Measurements from ENCODE around the gene E2F4. TPM values are rescaled to one million over a fixed set of nuclear protein-coding genes. Genes with fewer than 3 reads are reported as not detected.

The E2F4 gene
- total and polyA plus RNA-seq, 8 donors, result 32.8 to 304 (median 42.1) TPM

GRCh38 chr16:67148656-67149275 lies 43.2 kb upstream of the E2F4 start:
- H3K27me3 ChIP-seq, result peaks cover 0 to 22% (median 0%) of the 10 kb centered on the region in 3 donors
- peaks cover 8 to 28% (median 25%) of the 10 kb centered on the region in 4 donors for H3K4me1 ChIP-seq
- intact Hi-C loops (cut with DNase I; ENCODE audit: low total_unique reads), result no loop called here
- DNase-seq, result peak in 1 of 2 donors; percentile 12
- H3K36me3 ChIP-seq, result peaks cover 33 to 59% (median 54%) of the 10 kb centered on the region in 4 donors
- no peak overlapping the region for H3K4me3 ChIP-seq
- no peak overlapping the region for H3K27ac ChIP-seq
- WGBS, 5 donors, result 87 to 95% (median 89%) methylated on average over 8 to 11 of the region's 11 CpGs
- TF ChIP-seq, protein P1, sequence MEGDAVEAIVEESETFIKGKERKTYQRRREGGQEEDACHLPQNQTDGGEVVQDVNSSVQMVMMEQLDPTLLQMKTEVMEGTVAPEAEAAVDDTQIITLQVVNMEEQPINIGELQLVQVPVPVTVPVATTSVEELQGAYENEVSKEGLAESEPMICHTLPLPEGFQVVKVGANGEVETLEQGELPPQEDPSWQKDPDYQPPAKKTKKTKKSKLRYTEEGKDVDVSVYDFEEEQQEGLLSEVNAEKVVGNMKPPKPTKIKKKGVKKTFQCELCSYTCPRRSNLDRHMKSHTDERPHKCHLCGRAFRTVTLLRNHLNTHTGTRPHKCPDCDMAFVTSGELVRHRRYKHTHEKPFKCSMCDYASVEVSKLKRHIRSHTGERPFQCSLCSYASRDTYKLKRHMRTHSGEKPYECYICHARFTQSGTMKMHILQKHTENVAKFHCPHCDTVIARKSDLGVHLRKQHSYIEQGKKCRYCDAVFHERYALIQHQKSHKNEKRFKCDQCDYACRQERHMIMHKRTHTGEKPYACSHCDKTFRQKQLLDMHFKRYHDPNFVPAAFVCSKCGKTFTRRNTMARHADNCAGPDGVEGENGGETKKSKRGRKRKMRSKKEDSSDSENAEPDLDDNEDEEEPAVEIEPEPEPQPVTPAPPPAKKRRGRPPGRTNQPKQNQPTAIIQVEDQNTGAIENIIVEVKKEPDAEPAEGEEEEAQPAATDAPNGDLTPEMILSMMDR (IDR thresholded peaks at IDR 0.05), result no peak
- TF ChIP-seq POLR2AphosphoS5 (IDR thresholded peaks at IDR 0.05) (no peak), POLR2A (IDR thresholded peaks at IDR 0.05) (no peak), EP300 (IDR thresholded peaks at IDR 0.05) (no peak)
- H3K9me3 ChIP-seq, result no peaks in the 10 kb centered on the region

DNA sequence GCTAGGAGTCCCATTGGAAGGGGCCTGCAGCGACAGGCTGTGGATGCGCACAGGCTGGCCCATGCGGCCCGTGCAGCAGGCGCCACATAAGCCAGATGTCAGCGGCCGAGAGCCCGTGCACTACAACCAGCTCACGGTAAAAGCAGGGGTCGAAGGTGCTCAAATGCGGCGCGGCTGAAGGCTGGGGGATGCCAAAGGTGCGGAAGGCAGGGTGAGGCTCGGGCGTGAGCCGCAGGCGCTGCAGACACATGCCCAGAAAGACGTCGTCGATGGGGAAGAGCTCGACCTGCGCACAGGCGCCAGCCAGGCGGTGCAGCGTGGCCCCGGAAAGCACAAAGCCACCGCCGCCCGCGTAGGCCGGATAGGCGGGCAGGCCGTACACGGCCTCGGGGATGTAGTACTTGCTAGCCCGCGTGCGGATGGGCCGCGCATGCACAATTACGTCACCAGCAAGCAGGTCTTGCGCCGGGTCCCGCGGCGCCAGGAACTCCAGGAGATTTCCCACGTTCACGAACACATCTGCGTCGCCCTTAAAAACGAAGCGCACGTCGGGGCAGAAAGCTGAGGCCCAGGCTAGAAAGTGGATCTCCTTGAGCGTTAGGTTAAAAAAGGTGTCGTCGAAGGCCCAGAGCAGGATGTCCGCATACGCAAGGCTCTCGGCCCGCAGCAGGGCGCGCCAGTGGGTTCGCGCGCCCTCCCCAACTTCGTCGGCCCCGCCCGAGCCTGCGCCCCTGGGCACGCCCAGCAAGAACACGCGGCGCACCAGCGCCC lies 42.5 kb upstream of the E2F4 start:
- TF ChIP-seq POLR2AphosphoS5 (IDR thresholded peaks at IDR 0.05), result no peak
- TF ChIP-seq, protein P1 (IDR thresholded peaks at IDR 0.05), result no peak
- no peak for TF ChIP-seq POLR2A (IDR thresholded peaks at IDR 0.05)
- no peak for TF ChIP-seq EP300 (IDR thresholded peaks at IDR 0.05)
- peak in 1 of 2 donors; percentile 46 for DNase-seq
- intact Hi-C loops (cut with DNase I; ENCODE audit: low total_unique reads), result loop anchor here (5.0 kb wide), 1 partner anchor 172 kb away; no protein-coding TSS in a partner anchor
- H3K36me3 ChIP-seq, result peaks cover 26 to 58% (median 50%) of the 10 kb centered on the region in 4 donors
- H3K9me3 ChIP-seq, result no peaks in the 10 kb centered on the region
- peak overlapping the region in 2 of 4 donors; percentile 61 to 64 for H3K4me3 ChIP-seq
- WGBS, 5 donors, result 65 to 72% (median 69%) methylated on average over 51 to 77 of the region's 77 CpGs
- peaks cover 8 to 30% (median 26%) of the 10 kb centered on the region in 4 donors for H3K4me1 ChIP-seq
- peak overlapping the region in 3 of 5 donors; percentile 85 to 91 (median 89) for H3K27ac ChIP-seq
- H3K27me3 ChIP-seq, result peaks cover 0 to 24% (median 0%) of the 10 kb centered on the region in 3 donors

GRCh38 chr16:67150047-67150832 lies 41.7 kb upstream of the E2F4 start:
- peak in 1 of 2 donors; percentile 90 for DNase-seq
- Histone ChIP-seq H3K9me3 (no peaks in the 10 kb centered on the region), H3K4me3 (peak overlapping the region; percentile 61 to 72 (median 63)), H3K27me3 (peaks cover 0 to 30% (median 0%) of the 10 kb centered on the region in 3 donors), H3K36me3 (peaks cover 21 to 52% (median 42%) of the 10 kb centered on the region in 4 donors), H3K4me1 (peaks cover 14 to 38% (median 34%) of the 10 kb centered on the region in 4 donors), H3K27ac (peak overlapping the region; percentile 75 to 91 (median 86))
- 5 to 13% (median 9%) methylated on average over 6 to 93 of the region's 94 CpGs for WGBS, 5 donors
- no peak for TF ChIP-seq POLR2A (IDR thresholded peaks at IDR 0.05)
- TF ChIP-seq, protein P1 (IDR thresholded peaks at IDR 0.05), result peak in 1 of 7 experiments; percentile 9
- peak in 1 of 3 donors; percentile 1 for TF ChIP-seq POLR2AphosphoS5 (IDR thresholded peaks at IDR 0.05)
- intact Hi-C loops (cut with DNase I; ENCODE audit: low total_unique reads), result loop anchor here (5.0 kb wide), 1 partner anchor 173 kb away; no protein-coding TSS in a partner anchor

Data from stomach (tissue), 9 donors.